GM10248 (cell line): ENCODE results near the gene ASB2.
A peak's percentile ranks its signal among the peaks of the same experiment; 100 is the strongest.

ENCODE experiments used
- CTCF ChIA-PET: fragments of 300-600 bp; sonication (Branson Sonifier 250); formaldehyde crosslinking; extraction: SDS; loops from one replicate; lab custom pipeline; 2021; ENCODE audit warnings: antibody characterized with exemption; lab: Yijun Ruan, JAX
- POLR2A ChIA-PET: fragments of 350-650 bp; sonication (Branson Sonifier 250); formaldehyde crosslinking; extraction: SDS; loops from one replicate; lab custom pipeline; 2020; ENCODE audit warnings: antibody characterized with exemption; lab: Yijun Ruan, JAX
- DNase-seq: peaks from one replicate; pipeline ENCODE4 v3.0.0; 2012; ENCODE audit errors: extremely low spot score
- CTCF ChIP-seq: IDR thresholded peaks from 2 replicates; pipeline ENCODE4 v1.5.1; 2012; ENCODE audit warnings: mild to moderate bottlenecking, low read depth; ENCODE audit errors: extremely low read depth, missing control alignments, control extremely low read depth

Gene ASB2

GRCh38 chr14:93960774-93961438, 15.5 kb downstream of the ASB2 start:
- ChIA-PET POLR2A (interaction anchor here (0.9 to 2.9 kb wide), 5 partner anchors 10 to 40 kb away, joined by 3 to 18 read pairs (median 6); no protein-coding TSS in a partner anchor), CTCF (interaction anchor here (1.1 to 11.9 kb wide), 8 partner anchors 8 to 40 kb away, joined by 4 to 156 read pairs (median 10); partner anchors contain the start of gene CCDC197)
- no peak for DNase-seq
- no peak for TF ChIP-seq CTCF

GRCh38 chr14:93960108-93960475, 16.3 kb downstream of the ASB2 start:
- DNase-seq: no peak
- ChIA-PET POLR2A (interaction anchor here (0.9 to 2.9 kb wide), 8 partner anchors 8 to 41 kb away, joined by 4 to 18 read pairs (median 7); no protein-coding TSS in a partner anchor), CTCF (interaction anchor here (1.4 to 11.9 kb wide), 10 partner anchors 9 to 41 kb away, joined by 4 to 156 read pairs (median 10); partner anchors contain the start of genes ASB2 and CCDC197)
- no peak for TF ChIP-seq CTCF

- ChIA-PET POLR2A (interaction anchor here (1.1 to 2.9 kb wide), 8 partner anchors 8 to 45 kb away, joined by 3 to 18 read pairs (median 7); no protein-coding TSS in a partner anchor), CTCF (interaction anchor here (0.9 to 11.9 kb wide), 10 partner anchors 10 to 42 kb away, joined by 3 to 156 read pairs (median 8); partner anchors contain the start of genes ASB2 and CCDC197)
- TF ChIP-seq CTCF: no peak
- peak; percentile 93 for DNase-seq
Measured at GRCh38 chr14:93959239-93960107, 16.9 kb downstream of the ASB2 start.

GRCh38 chr14:93958567-93959238, 17.7 kb downstream of the ASB2 start:
- no peak for TF ChIP-seq CTCF
- DNase-seq: no peak
- ChIA-PET POLR2A (interaction anchor here (1.1 to 2.9 kb wide), 9 partner anchors 9 to 46 kb away, joined by 3 to 18 read pairs (median 6); no protein-coding TSS in a partner anchor), CTCF (interaction anchor here (0.9 to 11.9 kb wide), 9 partner anchors 11 to 43 kb away, joined by 3 to 156 read pairs (median 10); partner anchors contain the start of genes ASB2 and CCDC197)

- TF ChIP-seq CTCF: no peak
- ChIA-PET POLR2A (interaction anchor here (0.5 to 2.9 kb wide), 8 partner anchors 10 to 1183 kb away, joined by 3 to 18 read pairs (median 7); no protein-coding TSS in a partner anchor), CTCF (interaction anchor here (1.6 to 11.9 kb wide), 7 partner anchors 11 to 43 kb away, joined by 5 to 156 read pairs (median 11); partner anchors contain the start of genes ASB2 and CCDC197)
- DNase-seq: no peak
Measured at GRCh38 chr14:93957751-93958566, 18.4 kb downstream of the ASB2 start.
